Upper lobe of left lung (tissue), 4 donors: ENCODE measurements around the gene SEMA4D.

Experiments used
- CTCF ChIP-seq, 6 experiments: fragments of 450-650 bp in 4 of 6; fragments of 200-600 bp in 2 of 6; sonication (generic) in 2 of 6; IDR thresholded peaks; one replicate each; pipeline ENCODE4 v1.5.1; 2016 to 2019; ENCODE audit warnings: antibody characterized with exemption in 6 of 6
- EP300 ChIP-seq, 4 donors: sonication (generic); formaldehyde crosslinking; IDR thresholded peaks; one replicate each; pipeline ENCODE4 v1.5.1; 2017; ENCODE audit warnings: antibody characterized with exemption in 4 of 4, control low read depth in 2 of 4
- POLR2A ChIP-seq, 4 donors: fragments of 450-650 bp; IDR thresholded peaks; one replicate each; pipeline ENCODE4 v1.5.1; 2016 to 2017; ENCODE audit warnings: antibody characterized with exemption in 4 of 4, mild to moderate bottlenecking in 2 of 4
- POLR2AphosphoS5 ChIP-seq, 2 donors: sonication (generic); formaldehyde crosslinking; IDR thresholded peaks; one replicate each; pipeline ENCODE4 v1.5.1; 2017; ENCODE audit warnings: antibody characterized with exemption in 2 of 2

GRCh38 chr9:89314955-89315354, 183.0 kb downstream of the SEMA4D start:
- no peak for TF ChIP-seq CTCF (IDR thresholded peaks at IDR 0.05)
- no peak for TF ChIP-seq POLR2AphosphoS5 (IDR thresholded peaks at IDR 0.05)
- TF ChIP-seq POLR2A (IDR thresholded peaks at IDR 0.05), result no peak
- TF ChIP-seq EP300 (IDR thresholded peaks at IDR 0.05), result no peak
